Activated naive CD8-positive, alpha-beta T cell treated with anti-CD3 and anti-CD28 coated beads, Interleukin-2, amount 10 ng/mL, durations not matched to agents 7 days and 5 days (primary cell): Measurements from ENCODE around the gene RBM45. TPM values are rescaled to one million over a fixed set of nuclear protein-coding genes. Genes with fewer than 3 reads are reported as not detected.

ENCODE experiments used
- ATAC-seq: fragments of 150-1000 bp; cut with Tn5 transposase; one replicate; pipeline ENCODE4 v1.10.0; 2021; ENCODE audit warnings: low read depth, moderate library complexity
- POLR2A ChIA-PET: fragments of 350-600 bp; sonication (Branson Sonifier 250); formaldehyde crosslinking; loops from one replicate; lab custom pipeline; 2021; ENCODE audit warnings: antibody characterized with exemption; lab: Charles Lee
- DNase-seq: peaks from one replicate; pipeline ENCODE4 v3.0.0; 2021
- H3K27ac Mint-ChIP-seq: one replicate; pipeline ENCODE4 v1.8.0; 2022; ENCODE audit warnings: mild to moderate bottlenecking, mixed read lengths
- H3K27me3 Mint-ChIP-seq: one replicate; pipeline ENCODE4 v1.8.0; 2022; ENCODE audit warnings: mild to moderate bottlenecking, moderate library complexity, mixed read lengths
- H3K36me3 Mint-ChIP-seq: one replicate; pipeline ENCODE4 v1.8.0; 2021; ENCODE audit warnings: mild to moderate bottlenecking, mixed read lengths
- H3K4me1 Mint-ChIP-seq: one replicate; pipeline ENCODE4 v1.8.0; 2021; ENCODE audit warnings: mixed read lengths
- H3K4me3 Mint-ChIP-seq: one replicate; pipeline ENCODE4 v1.8.0; 2022; ENCODE audit warnings: mild to moderate bottlenecking, moderate library complexity, mixed read lengths
- H3K9me3 Mint-ChIP-seq: one replicate; pipeline ENCODE4 v1.8.0; 2021; ENCODE audit warnings: mixed read lengths
- total RNA-seq, 2 experiments: library from RNA; stranded (reverse); gene quantifications; one replicate each; pipeline ENCODE4 v1.2.3, GENCODE V29; 2021

RBM45 gene
- total RNA-seq, 2 experiments from 2014 or later: 15.6 to 17.4 TPM

GRCh38 chr2:178155524-178155923, 43.3 kb downstream of the RBM45 start:
- Mint-ChIP-seq H3K4me1 (no peaks in the 10 kb centered on the region), H3K36me3 (no peaks in the 10 kb centered on the region), H3K27ac (no peak overlapping the region), H3K4me3 (no peak overlapping the region), H3K27me3 (peaks cover 10% of the 10 kb centered on the region), H3K9me3 (no peaks in the 10 kb centered on the region)
- POLR2A ChIA-PET: no interaction called here
- DNase-seq (no peak), ATAC-seq (no peak)

GRCh38 chr2:178157574-178157973, 45.3 kb downstream of the RBM45 start:
- peaks cover 13% of the 10 kb centered on the region for H3K27me3 Mint-ChIP-seq
- H3K9me3 Mint-ChIP-seq: no peaks in the 10 kb centered on the region
- H3K4me1 Mint-ChIP-seq: no peaks in the 10 kb centered on the region
- DNase-seq (no peak), ATAC-seq (no peak)
- no peak overlapping the region for H3K27ac Mint-ChIP-seq
- no peaks in the 10 kb centered on the region for H3K36me3 Mint-ChIP-seq
- no peak overlapping the region for H3K4me3 Mint-ChIP-seq
- POLR2A ChIA-PET: no interaction called here

- no peak overlapping the region for H3K4me3 Mint-ChIP-seq
- peaks cover 14% of the 10 kb centered on the region for H3K27me3 Mint-ChIP-seq
- POLR2A ChIA-PET: no interaction called here
- ATAC-seq (no peak), DNase-seq (no peak)
- no peaks in the 10 kb centered on the region for H3K4me1 Mint-ChIP-seq
- no peaks in the 10 kb centered on the region for H3K36me3 Mint-ChIP-seq
- no peaks in the 10 kb centered on the region for H3K9me3 Mint-ChIP-seq
- no peak overlapping the region for H3K27ac Mint-ChIP-seq
These were observed 47.7 kb downstream of the RBM45 start for GRCh38 chr2:178159966-178160365.

- no peaks in the 10 kb centered on the region for H3K9me3 Mint-ChIP-seq
- no peaks in the 10 kb centered on the region for H3K4me1 Mint-ChIP-seq
- ATAC-seq: no peak
These were observed 48.4 kb downstream of the RBM45 start for GRCh38 chr2:178160601-178161000.

GRCh38 chr2:178163395-178163794, 51.2 kb downstream of the RBM45 start:
- Mint-ChIP-seq H3K27me3 (peaks cover 9% of the 10 kb centered on the region), H3K9me3 (no peaks in the 10 kb centered on the region), H3K4me1 (no peaks in the 10 kb centered on the region), H3K4me3 (no peak overlapping the region), H3K27ac (no peak overlapping the region), H3K36me3 (no peaks in the 10 kb centered on the region)
- DNase-seq (no peak), ATAC-seq (no peak)
- POLR2A ChIA-PET: no interaction called here

More at GRCh38 chr2:178160601-178161000, 48.4 kb downstream of the RBM45 start:
- POLR2A ChIA-PET: no interaction called here
- no peak overlapping the region for H3K4me3 Mint-ChIP-seq
- DNase-seq: no peak
- peaks cover 12% of the 10 kb centered on the region for H3K27me3 Mint-ChIP-seq
- no peaks in the 10 kb centered on the region for H3K36me3 Mint-ChIP-seq
- no peak overlapping the region for H3K27ac Mint-ChIP-seq

- ATAC-seq: no peak
- no peak for DNase-seq
- H3K4me3 Mint-ChIP-seq: no peak overlapping the region
- POLR2A ChIA-PET: no interaction called here
- H3K27ac Mint-ChIP-seq: no peak overlapping the region
- H3K27me3 Mint-ChIP-seq: peaks cover 9% of the 10 kb centered on the region
- H3K4me1 Mint-ChIP-seq: no peaks in the 10 kb centered on the region
- no peaks in the 10 kb centered on the region for H3K9me3 Mint-ChIP-seq
- no peaks in the 10 kb centered on the region for H3K36me3 Mint-ChIP-seq
These were observed 51.7 kb downstream of the RBM45 start for GRCh38 chr2:178163911-178164310.

GRCh38 chr2:178173657-178174056, 61.4 kb downstream of the RBM45 start:
- no peak for DNase-seq
- Mint-ChIP-seq H3K36me3 (no peaks in the 10 kb centered on the region), H3K27ac (no peak overlapping the region), H3K4me3 (no peak overlapping the region), H3K9me3 (no peaks in the 10 kb centered on the region), H3K27me3 (peaks cover 12% of the 10 kb centered on the region), H3K4me1 (no peaks in the 10 kb centered on the region)
- ATAC-seq: no peak
- POLR2A ChIA-PET: no interaction called here

GRCh38 chr2:178177066-178177679, 64.9 kb downstream of the RBM45 start:
- ATAC-seq (no peak), DNase-seq (no peak)
- Mint-ChIP-seq H3K27ac (no peak overlapping the region), H3K36me3 (no peaks in the 10 kb centered on the region), H3K4me3 (no peak overlapping the region), H3K27me3 (peaks cover 8% of the 10 kb centered on the region), H3K9me3 (no peaks in the 10 kb centered on the region), H3K4me1 (no peaks in the 10 kb centered on the region)
- POLR2A ChIA-PET: no interaction called here

Other genes starting within 250 kb of the RBM45 start
- not detected for gene PDE11A, start 39.7 kb upstream of the RBM45 start, total RNA-seq
- gene OSBPL6, start 82.1 kb downstream of the RBM45 start, total RNA-seq: under 1 TPM; 0.08 to 0.20 TPM